GM12878 (cell line): ENCODE results near the gene SPATA46. TPM values are rescaled to one million over a fixed set of nuclear protein-coding genes. Genes with fewer than 3 reads are reported as not detected.

ENCODE experiments used
- ATAC-seq: fragments of 200-7000 bp; cut with Tn5 transposase; 3 replicates; pipeline ENCODE4 v1.9.1; 2020; ENCODE audit warnings: mild to moderate bottlenecking, moderate library complexity
- BruUV-seq: library from RNA; stranded (reverse); fragments of 400-500 nt; replicated peaks from 2 replicates; lab custom pipeline; 2021; lab: Mats Ljungman, UMichigan
- CTCF ChIA-PET: fragments of 300-600 bp; sonication (Branson Sonifier 250); formaldehyde crosslinking; extraction: SDS; loops from one replicate; lab custom pipeline; 2021; ENCODE audit warnings: inconsistent platforms; lab: Yijun Ruan, JAX
- POLR2A ChIA-PET: fragments of 350-600 bp; formaldehyde crosslinking; extraction: SDS; loops from one replicate; lab custom pipeline; 2021; ENCODE audit warnings: inconsistent platforms; lab: Charles Lee
- RAD21 ChIA-PET: fragments of 300-600 bp; sonication (Branson Sonifier 250); formaldehyde crosslinking; loops from one replicate; lab custom pipeline; 2023; ENCODE audit warnings: antibody characterized with exemption; ENCODE audit not compliant: unreplicated experiment; lab: Charles Lee
- SMC1A ChIA-PET: fragments of 300-600 bp; sonication (Branson Sonifier 250); formaldehyde crosslinking; loops from one replicate; lab custom pipeline; 2023; ENCODE audit not compliant: unreplicated experiment, uncharacterized antibody; lab: Charles Lee
- DNase-seq: peaks from one replicate; pipeline ENCODE4 v3.0.0-alpha.2; 2011; ENCODE audit warnings: low read depth, low spot score
- FAIRE-seq: peaks from 3 replicates; lab custom pipeline; 2011; peaks lifted over from hg19 to GRCh38; lab: Jason Lieb, UNC
- H2AFZ ChIP-seq: 2 replicates; pipeline ENCODE4 v1.6.0; 2011; ENCODE audit warnings: low read depth, low read length, control low read depth; ENCODE audit not compliant: control insufficient read depth
- H3K27ac ChIP-seq: 2 replicates; pipeline ENCODE4 v1.5.1; 2011; ENCODE audit warnings: control low read depth; ENCODE audit not compliant: control insufficient read depth, insufficient read depth
- H3K27me3 ChIP-seq, 2 experiments: replicated peaks in 1 of 2; 2 replicates each; pipeline versions ENCODE4 v1.6.0 to v1.6.1; 2011; ENCODE audit warnings: low read length in 1 of 2; ENCODE audit not compliant: control insufficient read depth in 2 of 2, insufficient read depth in 2 of 2
- H3K36me3 ChIP-seq, 2 experiments: 2 replicates each; pipeline ENCODE4 v1.5.1; 2011; ENCODE audit warnings: low read length in 1 of 2; ENCODE audit not compliant: control insufficient read depth in 2 of 2, insufficient read depth in 2 of 2
- H3K4me1 ChIP-seq: 2 replicates; pipeline ENCODE4 v1.6.1; 2011; ENCODE audit warnings: mild to moderate bottlenecking, low read length, moderate library complexity, mixed read lengths; ENCODE audit not compliant: control insufficient read depth, insufficient read depth
- H3K4me2 ChIP-seq: 2 replicates; pipeline ENCODE4 v1.6.0; 2011; ENCODE audit warnings: control low read depth; ENCODE audit not compliant: control insufficient read depth, insufficient read depth
- H3K4me3 ChIP-seq: fragments of 200-600 bp; sonication (generic); 2 replicates; pipeline ENCODE4 v1.5.1; 2016
- H3K79me2 ChIP-seq: 2 replicates; pipeline ENCODE4 v1.6.0; 2011; ENCODE audit warnings: low read length; ENCODE audit not compliant: control insufficient read depth, insufficient read depth
- H3K9ac ChIP-seq: 2 replicates; pipeline ENCODE4 v1.8.0; 2011; ENCODE audit warnings: low read length, control low read depth, mixed read lengths; ENCODE audit not compliant: control insufficient read depth, insufficient read depth
- H3K9me3 ChIP-seq: replicated peaks from 3 replicates; pipeline ENCODE4 v1.5.1; 2011; ENCODE audit warnings: mild to moderate bottlenecking, low read length; ENCODE audit not compliant: control insufficient read depth, insufficient read depth
- H4K20me1 ChIP-seq: 2 replicates; pipeline ENCODE4 v1.6.0; 2011; ENCODE audit not compliant: control insufficient read depth, insufficient read depth
- BHLHE40 ChIP-seq, 2 experiments: fragments of 450-650 bp in 1 of 2; IDR thresholded peaks; 2 replicates each; pipeline ENCODE4 v1.6.1; 2011 to 2017; ENCODE audit warnings: low read depth in 2 of 2, borderline replicate concordance in 1 of 2, improper control_type of control experiment in 1 of 2, low read length in 1 of 2, mild to moderate bottlenecking in 1 of 2
- CREM ChIP-seq: IDR thresholded peaks from 2 replicates; pipeline ENCODE4 v1.6.1; 2014; ENCODE audit warnings: antibody characterized with exemption, low read depth
- EED ChIP-seq: sonication (generic); IDR thresholded peaks from 2 replicates; pipeline ENCODE4 v1.6.1; 2016; ENCODE audit warnings: antibody characterized with exemption, low read depth
- GATAD2B ChIP-seq: fragments of 450-650 bp; conservative IDR thresholded peaks from 2 replicates; pipeline ENCODE4 v1.6.1; 2017; ENCODE audit warnings: low read depth, mild to moderate bottlenecking, moderate library complexity
- KLF5 ChIP-seq: fragments of 450-650 bp; IDR thresholded peaks from 2 replicates; pipeline ENCODE4 v1.6.1; 2014; ENCODE audit warnings: mild to moderate bottlenecking; ENCODE audit not compliant: partially characterized antibody
- MEF2B ChIP-seq: fragments of 450-650 bp; IDR thresholded peaks from 2 replicates; pipeline ENCODE4 v1.6.1; 2018; ENCODE audit warnings: mild to moderate bottlenecking, moderate library complexity; ENCODE audit not compliant: partially characterized antibody, poor library complexity, severe bottlenecking
- NR2C1 ChIP-seq: fragments of 450-650 bp; IDR thresholded peaks from 2 replicates; pipeline ENCODE4 v1.6.1; 2017; ENCODE audit warnings: antibody characterized with exemption, mild to moderate bottlenecking, moderate library complexity
- POLR2AphosphoS5 ChIP-seq: IDR thresholded peaks from 2 replicates; pipeline ENCODE4 v1.6.1; 2011; ENCODE audit warnings: mild to moderate bottlenecking, low read length, inconsistent platforms
- RAD51 ChIP-seq: fragments of 450-650 bp; IDR thresholded peaks from 2 replicates; pipeline ENCODE4 v1.6.1; 2016; ENCODE audit warnings: moderate library complexity, mild to moderate bottlenecking, inconsistent platforms
- SP1 ChIP-seq: IDR thresholded peaks from one replicate; pipeline ENCODE4 v1.6.1; 2011; ENCODE audit warnings: low read depth, low read length
- TBL1XR1 ChIP-seq: IDR thresholded peaks from 2 replicates; pipeline ENCODE4 v1.6.1; 2012; ENCODE audit warnings: low read depth, low read length, improper control_type of control experiment
- ZZZ3 ChIP-seq: IDR thresholded peaks from 2 replicates; pipeline ENCODE4 v1.6.1; 2011; ENCODE audit warnings: low read depth; ENCODE audit not compliant: control insufficient read depth, insufficient read length
- WGBS: methylation state at CpG from one replicate; pipeline ENCODE4 v1.1.6; 2016; ENCODE audit warnings: low lambda C conversion rate; ENCODE audit not compliant: insufficient replicate concordance, insufficient coverage; ENCODE audit errors: missing lambda C conversion rate; 5-methylcytosine and 5-hydroxymethylcytosine counted together
- in situ Hi-C: fragments of 300-500 bp; cut with MboI; formaldehyde crosslinking; loops from 9 replicates; pipeline ENCODE4 v1.14.3; 2018; ENCODE audit warnings: mixed read lengths
- intact Hi-C: fragments of 100-400 bp; cut with micrococcal nuclease; formaldehyde crosslinking; loops from one replicate; pipeline ENCODE4 v1.14.2; 2022; ENCODE audit not compliant: unreplicated experiment
- polyA plus RNA-seq, 11 experiments: library from polyadenylated mRNA; depleted of rRNA in 4 of 11; unstranded in 6 of 11; stranded (reverse) in 5 of 11; fragments of >200 nt; fragmentation: Nextera tagmentation in 4 of 11; fragmentation: Illumina TruSeq in 1 of 11; extraction: Ambion mirVana in 4 of 11; extraction: Trizol in 1 of 11; gene quantifications; 1 replicate in 1 of 11; 2 replicates in 10 of 11; pipeline versions ENCODE4 v1.2.1 to v1.2.3, GENCODE V29; 2011 to 2016; ENCODE audit warnings: inconsistent platforms in 2 of 11, missing spikeins in 2 of 11, low read depth in 1 of 11
- total RNA-seq, 4 experiments: library from RNA; depleted of rRNA in 3 of 4; stranded (reverse); fragments of >200 nt in 3 of 4; fragmentation: Illumina TruSeq in 1 of 4; extraction: Trizol in 1 of 4; gene quantifications; 2 replicates each; pipeline versions ENCODE4 v1.2.1 to v1.2.3, GENCODE V29; 2013 to 2021
- TF ChIP-seq, protein P1 (sequence below): fragments of 450-650 bp; IDR thresholded peaks from 2 replicates; pipeline ENCODE4 v1.6.1; 2016; ENCODE audit warnings: mild to moderate bottlenecking

Gene SPATA46
- total and polyA plus RNA-seq, 10 of the 15 experiments (the other 5 are each of a cell fraction or from before 2014, with no cell fraction given): not detected

DNA sequence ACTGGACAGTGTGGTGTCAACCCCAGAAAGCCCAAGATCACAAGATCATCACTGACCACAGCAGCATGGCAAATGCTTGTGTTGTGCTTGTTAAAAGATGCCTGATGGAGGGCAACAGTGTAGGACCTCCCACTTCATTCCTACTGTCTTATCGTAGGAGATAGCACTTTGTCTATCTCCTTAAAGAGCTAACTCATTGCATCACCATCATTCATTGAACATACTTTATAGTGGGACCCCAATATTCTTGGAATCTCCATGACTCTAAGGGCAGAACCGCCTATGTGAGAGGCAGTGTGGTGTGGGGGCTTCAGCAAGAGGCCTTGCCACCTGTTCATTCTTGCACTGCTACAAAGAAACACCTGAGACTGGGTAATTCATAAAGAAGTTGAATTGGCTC is 40.3 kb upstream of the SPATA46 start:
- H3K36me3 ChIP-seq: no peaks in the 10 kb centered on the region
- ATAC-seq (no peak), FAIRE-seq (no peak), DNase-seq (no peak)
- ChIA-PET POLR2A (no interaction called here), CTCF (no interaction called here), RAD21 (no interaction called here), SMC1A (no interaction called here)
- no peak overlapping the region for H3K27ac ChIP-seq
- in situ Hi-C loops: no loop called here
- TF ChIP-seq SP1 (no peak), NR2C1 (no peak), RAD51 (no peak), EED (no peak), KLF5 (no peak)
- TF ChIP-seq, protein P1, sequence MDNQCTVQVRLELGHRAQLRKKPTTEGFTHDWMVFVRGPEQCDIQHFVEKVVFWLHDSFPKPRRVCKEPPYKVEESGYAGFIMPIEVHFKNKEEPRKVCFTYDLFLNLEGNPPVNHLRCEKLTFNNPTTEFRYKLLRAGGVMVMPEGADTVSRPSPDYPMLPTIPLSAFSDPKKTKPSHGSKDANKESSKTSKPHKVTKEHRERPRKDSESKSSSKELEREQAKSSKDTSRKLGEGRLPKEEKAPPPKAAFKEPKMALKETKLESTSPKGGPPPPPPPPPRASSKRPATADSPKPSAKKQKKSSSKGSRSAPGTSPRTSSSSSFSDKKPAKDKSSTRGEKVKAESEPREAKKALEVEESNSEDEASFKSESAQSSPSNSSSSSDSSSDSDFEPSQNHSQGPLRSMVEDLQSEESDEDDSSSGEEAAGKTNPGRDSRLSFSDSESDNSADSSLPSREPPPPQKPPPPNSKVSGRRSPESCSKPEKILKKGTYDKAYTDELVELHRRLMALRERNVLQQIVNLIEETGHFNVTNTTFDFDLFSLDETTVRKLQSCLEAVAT: no peak
- no peak overlapping the region for H3K4me2 ChIP-seq
- no peaks in the 10 kb centered on the region for H3K27me3 ChIP-seq
- intact Hi-C loops: no loop called here
- H3K4me1 ChIP-seq: no peaks in the 10 kb centered on the region
- H3K79me2 ChIP-seq: no peaks in the 10 kb centered on the region
- no peak overlapping the region for H3K9ac ChIP-seq
- no TSS peak for BruUV-seq
- no peak overlapping the region for H3K4me3 ChIP-seq
- H2AFZ ChIP-seq: no peak overlapping the region
- no peaks in the 10 kb centered on the region for H4K20me1 ChIP-seq
- 59% methylated on average over 2 of the region's 2 CpGs for WGBS
- no peaks in the 10 kb centered on the region; the same call in 1 of the 3 replicates for H3K9me3 ChIP-seq

DNA sequence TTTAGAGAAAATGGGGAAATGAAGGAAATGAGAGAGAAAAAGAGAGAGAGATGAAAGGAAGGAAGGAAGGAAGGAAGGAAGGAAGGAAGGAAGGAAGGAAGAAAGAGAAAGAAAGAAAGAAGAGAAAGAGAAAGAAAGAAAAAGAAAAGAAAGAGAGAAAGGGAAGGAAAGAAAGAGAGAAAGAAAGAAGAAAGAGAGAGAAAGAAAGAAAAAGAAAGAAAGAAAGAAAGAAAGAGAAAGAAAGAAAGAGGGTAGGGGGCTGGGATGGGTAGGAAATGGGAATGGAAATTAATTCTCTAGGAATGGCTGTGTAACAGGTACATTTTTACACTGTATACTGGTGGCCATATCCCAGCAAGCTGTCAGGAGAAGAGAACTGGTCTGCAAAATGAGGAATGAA is 39.6 kb upstream of the SPATA46 start:
- Histone ChIP-seq H3K27me3 (no peaks in the 10 kb centered on the region), H2AFZ (no peak overlapping the region), H3K79me2 (no peaks in the 10 kb centered on the region), H3K27ac (no peak overlapping the region), H3K4me3 (no peak overlapping the region), H4K20me1 (no peaks in the 10 kb centered on the region), H3K9ac (no peak overlapping the region), H3K36me3 (no peaks in the 10 kb centered on the region), H3K9me3 (no peaks in the 10 kb centered on the region; the same call in 1 of the 3 replicates), H3K4me1 (no peaks in the 10 kb centered on the region), H3K4me2 (no peak overlapping the region)
- ATAC-seq: no peak
- ChIA-PET POLR2A (interaction anchor here (0.6 kb wide), 1 partner anchor 80 kb away, joined by 3 read pairs; no protein-coding TSS in a partner anchor), CTCF (interaction anchor here (0.5 kb wide), 1 partner anchor 92 kb away, joined by 3 read pairs; no protein-coding TSS in a partner anchor), RAD21 (no interaction called here), SMC1A (no interaction called here)
- no peak for FAIRE-seq
- TF ChIP-seq CREM (no peak), GATAD2B (no peak), POLR2AphosphoS5 (no peak), NR2C1 (no peak), ZZZ3 (no peak), MEF2B (no peak), BHLHE40 (IDR thresholded peaks at IDR 0.05; ENCODE audit: borderline replicate concordance in 1 of 2, low read depth in 2 of 2, low read length in 1 of 2) (no peak), TBL1XR1 (no peak)
- no TSS peak for BruUV-seq
- in situ Hi-C loops: no loop called here
- intact Hi-C loops: no loop called here
- no peak for DNase-seq
